Hepatocyte (in vitro differentiated cells): ENCODE measurements around the gene ANKRD45.

Source experiments
- EZH2phosphoT487 ChIP-seq: fragments of 200-600 bp; sonication (generic); IDR thresholded peaks from one replicate; pipeline ENCODE4 v1.6.1; 2018; ENCODE audit warnings: antibody characterized with exemption, mild to moderate bottlenecking, low read depth, moderate library complexity; ENCODE audit not compliant: unreplicated experiment, severe bottlenecking
- TF ChIP-seq, protein P1 (sequence below): fragments of 200-600 bp; sonication (generic); IDR thresholded peaks from 2 replicates; pipeline ENCODE4 v1.5.1; 2016; ENCODE audit warnings: antibody characterized with exemption, mild to moderate bottlenecking; ENCODE audit not compliant: poor library complexity

DNA sequence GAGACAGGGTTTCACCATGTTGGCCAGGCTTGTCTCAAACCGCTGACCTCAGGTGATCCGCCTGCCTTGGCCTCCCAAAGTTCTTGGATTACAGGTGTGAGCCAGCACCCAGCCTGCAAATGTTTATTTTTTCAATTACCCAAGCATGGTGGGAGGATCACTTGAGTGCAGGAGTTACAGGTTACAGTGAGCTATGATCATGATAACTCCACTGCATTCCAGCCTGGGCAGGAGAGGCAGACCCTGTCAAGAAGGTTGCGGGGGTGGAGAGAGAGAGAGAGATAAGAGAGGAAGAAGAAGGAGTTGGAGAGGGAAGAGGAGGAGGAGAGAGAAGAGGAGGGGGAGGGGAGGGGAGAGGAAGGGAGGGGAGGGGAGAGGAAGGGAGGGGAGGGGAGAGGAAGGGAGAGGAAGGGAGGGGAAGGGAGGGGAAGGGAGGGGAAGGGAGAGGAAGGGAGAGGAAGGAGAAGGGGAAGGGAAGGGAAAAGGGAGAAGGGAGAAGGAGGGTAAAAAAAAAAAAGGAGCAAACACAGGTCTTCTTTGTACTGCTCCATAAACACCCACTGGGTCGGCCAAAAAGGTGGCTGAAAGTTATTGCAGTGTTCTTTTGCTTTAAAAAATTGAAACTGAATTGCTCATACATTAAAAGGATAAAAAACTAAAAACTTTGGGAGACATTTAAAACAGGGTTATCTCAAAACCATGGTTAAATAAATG is 61.0 kb downstream of the ANKRD45 start:
- TF ChIP-seq, protein P1, sequence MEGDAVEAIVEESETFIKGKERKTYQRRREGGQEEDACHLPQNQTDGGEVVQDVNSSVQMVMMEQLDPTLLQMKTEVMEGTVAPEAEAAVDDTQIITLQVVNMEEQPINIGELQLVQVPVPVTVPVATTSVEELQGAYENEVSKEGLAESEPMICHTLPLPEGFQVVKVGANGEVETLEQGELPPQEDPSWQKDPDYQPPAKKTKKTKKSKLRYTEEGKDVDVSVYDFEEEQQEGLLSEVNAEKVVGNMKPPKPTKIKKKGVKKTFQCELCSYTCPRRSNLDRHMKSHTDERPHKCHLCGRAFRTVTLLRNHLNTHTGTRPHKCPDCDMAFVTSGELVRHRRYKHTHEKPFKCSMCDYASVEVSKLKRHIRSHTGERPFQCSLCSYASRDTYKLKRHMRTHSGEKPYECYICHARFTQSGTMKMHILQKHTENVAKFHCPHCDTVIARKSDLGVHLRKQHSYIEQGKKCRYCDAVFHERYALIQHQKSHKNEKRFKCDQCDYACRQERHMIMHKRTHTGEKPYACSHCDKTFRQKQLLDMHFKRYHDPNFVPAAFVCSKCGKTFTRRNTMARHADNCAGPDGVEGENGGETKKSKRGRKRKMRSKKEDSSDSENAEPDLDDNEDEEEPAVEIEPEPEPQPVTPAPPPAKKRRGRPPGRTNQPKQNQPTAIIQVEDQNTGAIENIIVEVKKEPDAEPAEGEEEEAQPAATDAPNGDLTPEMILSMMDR = no peak
- TF ChIP-seq EZH2phosphoT487 = no peak
